Measurements from ENCODE around the gene SPACDR. TPM values are rescaled to one million over a fixed set of nuclear protein-coding genes. Genes with fewer than 3 reads are reported as not detected.

SPACDR gene
- total and polyA plus RNA-seq, 9 of the 15 experiments (the other 6 are each of a cell fraction or from before 2014, with no cell fraction given), result 0.07 to 0.55 (median 0.14) TPM; not detected in 1

- TF ChIP-seq CREB3L1 (IDR thresholded peaks at IDR 0.05; ENCODE audit: borderline replicate concordance, low read depth) (no peak), CHAMP1 (IDR thresholded peaks at IDR 0.05) (no peak), ARID3A (IDR thresholded peaks at IDR 0.05; ENCODE audit: borderline replicate concordance, low read depth, low read length) (no peak), MAZ (CRISPR knock-in tag; conservative IDR thresholded peaks at IDR 0.05 in 1 of 2, IDR thresholded peaks at IDR 0.05 in 1 of 2) (peak; percentile 40 to 72; a peak in 3 of 4 replicates), ZFPM2 (CRISPR knock-in tag; IDR thresholded peaks at IDR 0.05) (no peak), ATF6 (CRISPR knock-in tag; IDR thresholded peaks at IDR 0.05) (0 out of 2 replicates have a peak, but pooled peaks have one; percentile 56), THAP12 (CRISPR knock-in tag; IDR thresholded peaks at IDR 0.05) (peak; percentile 81), SMC3 (conservative IDR thresholded peaks at IDR 0.05; ENCODE audit: insufficient read depth, low read depth, low read length) (peak; percentile 98), TEAD2 (tag; IDR thresholded peaks at IDR 0.05) (no peak), E2F5 (CRISPR knock-in tag; IDR thresholded peaks at IDR 0.05) (no peak), ETS2 (tag; IDR thresholded peaks at IDR 0.05; ENCODE audit: borderline replicate concordance, poor library complexity, severe bottlenecking) (no peak), MLLT1 (IDR thresholded peaks at IDR 0.05) (no peak)
These were observed 5.4 kb upstream of the SPACDR start (continued) for GRCh38 chr7:100469227-100470044.

Data from K562 (cell line).